HepG2 (cell line): ENCODE results near the gene TMEM14A. TPM values are rescaled to one million over a fixed set of nuclear protein-coding genes. Genes with fewer than 3 reads are reported as not detected.

Experiments used
- ARNT ChIP-seq: fragments of 450-650 bp; IDR thresholded peaks from 2 replicates; pipeline ENCODE4 v1.6.1; 2017
- BCL3 ChIP-seq: sonication (generic); formaldehyde crosslinking; IDR thresholded peaks from 2 replicates; pipeline ENCODE4 v1.5.1; 2020; ENCODE audit warnings: mild to moderate bottlenecking, missing genetic modification reagents, moderate library complexity
- DNMT1 ChIP-seq: sonication (generic); formaldehyde crosslinking; IDR thresholded peaks from 2 replicates; pipeline ENCODE4 v1.5.1; 2020; ENCODE audit warnings: mild to moderate bottlenecking, missing genetic modification reagents
- GRHL1 ChIP-seq: sonication (generic); formaldehyde crosslinking; conservative IDR thresholded peaks from 2 replicates; pipeline ENCODE4 v1.8.0; 2022; ENCODE audit warnings: missing genetic modification reagents
- JUND ChIP-seq: sonication (generic); formaldehyde crosslinking; IDR thresholded peaks from 2 replicates; pipeline ENCODE4 v1.8.0; 2022; ENCODE audit warnings: mild to moderate bottlenecking, missing genetic modification reagents
- KDM5A ChIP-seq: fragments of 200-600 bp; sonication (generic); IDR thresholded peaks from 2 replicates; pipeline ENCODE4 v1.7.0; 2018; ENCODE audit warnings: antibody characterized with exemption, mild to moderate bottlenecking, low read length, borderline replicate concordance
- MAX ChIP-seq: IDR thresholded peaks from 2 replicates; pipeline ENCODE4 v1.6.1; 2012; ENCODE audit warnings: inconsistent platforms
- PRPF4 ChIP-seq: fragments of 200-400 bp; formaldehyde crosslinking; IDR thresholded peaks from 2 replicates; pipeline ENCODE4 v1.6.1; 2016; ENCODE audit warnings: low read length, low read depth; ENCODE audit not compliant: poor library complexity, severe bottlenecking
- RBM22 ChIP-seq: fragments of 200-400 bp; formaldehyde crosslinking; optimal IDR thresholded peaks from 2 replicates; pipeline ENCODE3; 2017; ENCODE audit warnings: mild to moderate bottlenecking, low read length, moderate library complexity
- SALL2 ChIP-seq: sonication (generic); formaldehyde crosslinking; IDR thresholded peaks from 2 replicates; pipeline ENCODE4 v1.8.1; 2023; ENCODE audit warnings: mild to moderate bottlenecking, missing genetic modification reagents, inconsistent platforms
- TBX2 ChIP-seq: sonication (generic); formaldehyde crosslinking; IDR thresholded peaks from 2 replicates; pipeline ENCODE4 v1.5.0; 2020; ENCODE audit warnings: missing genetic modification reagents, mild to moderate bottlenecking, borderline replicate concordance
- ZBTB38 ChIP-seq: sonication (generic); formaldehyde crosslinking; IDR thresholded peaks from 2 replicates; pipeline ENCODE4 v1.5.1; 2020; ENCODE audit warnings: mild to moderate bottlenecking, missing genetic modification reagents
- ZFP1 ChIP-seq: IDR thresholded peaks from 2 replicates; pipeline ENCODE4 v1.6.1; 2016
- ZMYM3 ChIP-seq: sonication (generic); formaldehyde crosslinking; IDR thresholded peaks from 2 replicates; pipeline ENCODE4 v1.5.1; 2020; ENCODE audit warnings: mild to moderate bottlenecking, missing genetic modification reagents
- ZNF260 ChIP-seq: sonication (generic); formaldehyde crosslinking; IDR thresholded peaks from 2 replicates; pipeline ENCODE4 v1.4.0; 2020; ENCODE audit warnings: missing genetic modification reagents, low read depth, mild to moderate bottlenecking, borderline replicate concordance
- ZNF609 ChIP-seq: sonication (generic); formaldehyde crosslinking; IDR thresholded peaks from 2 replicates; pipeline ENCODE4 v1.4.0; 2020; ENCODE audit warnings: mild to moderate bottlenecking, missing genetic modification reagents, borderline replicate concordance
- ZNF619 ChIP-seq: sonication (generic); formaldehyde crosslinking; IDR thresholded peaks from 2 replicates; pipeline ENCODE4 v1.4.0; 2020; ENCODE audit warnings: mild to moderate bottlenecking, missing genetic modification reagents
- ZNF800 ChIP-seq: sonication (generic); formaldehyde crosslinking; IDR thresholded peaks from 2 replicates; pipeline ENCODE4 v1.4.0; 2020; ENCODE audit warnings: missing genetic modification reagents
- ZNF83 ChIP-seq: sonication (generic); formaldehyde crosslinking; IDR thresholded peaks from 2 replicates; pipeline ENCODE4 v1.4.0; 2020; ENCODE audit warnings: missing genetic modification reagents, mild to moderate bottlenecking, borderline replicate concordance
- polyA plus RNA-seq, 8 experiments: library from polyadenylated mRNA; depleted of rRNA in 3 of 8; stranded (reverse) in 7 of 8; unstranded in 1 of 8; fragments of >200 nt; fragmentation: Illumina TruSeq in 4 of 8; extraction: Trizol in 4 of 8; gene quantifications; 2 replicates each; pipeline versions ENCODE4 v1.2.1 to v1.2.3, GENCODE V29; 2011 to 2016; ENCODE audit warnings: low read depth in 4 of 8, missing spikeins in 1 of 8, mixed read lengths in 1 of 8; ENCODE audit not compliant: insufficient read depth in 1 of 8
- total RNA-seq, 5 experiments: library from RNA; depleted of rRNA; stranded (reverse); fragments of >200 nt; fragmentation: Illumina TruSeq; extraction: Trizol; gene quantifications; 2 replicates each; pipeline ENCODE4 v1.2.3, GENCODE V29; 2016; ENCODE audit warnings: low read depth in 1 of 5

TMEM14A gene
- total and polyA plus RNA-seq, 2 of the 13 experiments (the other 11 are each of a cell fraction or from before 2014, with no cell fraction given): 24.6 to 73.7 TPM

GRCh38 chr6:52670502-52671409 lies at the start of gene TMEM14A (continued):
- TF ChIP-seq ZNF800 (CRISPR knock-in tag) (peak; percentile 92), MAX (peak; percentile 89), ZNF260 (CRISPR knock-in tag) (no peak), ZBTB38 (CRISPR knock-in tag) (peak; percentile 91), KDM5A (peak; percentile 74; the same call in 1 of the 2 replicates), JUND (CRISPR knock-in tag) (no peak), BCL3 (CRISPR knock-in tag) (no peak; the same call in 1 of the 2 replicates), ZNF83 (CRISPR knock-in tag) (peak; percentile 22; the same call in 1 of the 2 replicates), ZNF619 (CRISPR knock-in tag) (peak; percentile 89; the same call in 1 of the 2 replicates), ZNF609 (CRISPR knock-in tag) (peak; percentile 65; the same call in 1 of the 2 replicates), ZFP1 (CRISPR knock-in tag) (no peak), ZMYM3 (peak; percentile 61), DNMT1 (CRISPR knock-in tag) (peak; percentile 94; the same call in 1 of the 2 replicates), TBX2 (peak; percentile 87), RBM22 (no peak), GRHL1 (no peak), ARNT (no peak), SALL2 (CRISPR knock-in tag) (peak; percentile 95), PRPF4 (no peak)
